CD4-positive, alpha-beta T cell (primary cell): ENCODE results near the gene CTSD. TPM values are rescaled to one million over a fixed set of nuclear protein-coding genes. Genes with fewer than 3 reads are reported as not detected.
"Not testable (repeated sequence)": the region's sequence is repeated elsewhere in the genome, so short reads cannot be mapped to it uniquely, and the experiment has no call there.

ENCODE experiments used
- ATAC-seq: fragments of 200-7000 bp; cut with Tn5 transposase; one replicate; pipeline ENCODE4 v1.10.0; 2022; ENCODE audit warnings: mild to moderate bottlenecking; ENCODE audit not compliant: poor library complexity
- CTCF ChIA-PET: fragments of 350-600 bp; sonication (Branson Sonifier 250); formaldehyde crosslinking; loops from one replicate; lab custom pipeline; 2021; ENCODE audit warnings: antibody characterized with exemption, inconsistent platforms; lab: Charles Lee
- POLR2A ChIA-PET: fragments of 350-600 bp; sonication (Branson Sonifier 250); formaldehyde crosslinking; loops from one replicate; lab custom pipeline; 2021; ENCODE audit warnings: antibody characterized with exemption, inconsistent platforms; lab: Charles Lee
- DNase-seq, 14 experiments: peaks; one replicate each; pipeline ENCODE4 v3.0.0-alpha.2; 2013 to 2020; ENCODE audit warnings: mixed read lengths in 2 of 14
- H3K27ac ChIP-seq, 2 donors: one replicate each; pipeline versions ENCODE4 v1.5.1 to v1.7.0; 2013; ENCODE audit warnings: low read length in 2 of 2, low read depth in 1 of 2, mild to moderate bottlenecking in 1 of 2
- H3K27me3 ChIP-seq, 2 experiments: 1 replicate in 1 of 2; 2 replicates in 1 of 2; pipeline versions ENCODE4 v1.6.1 to v1.7.0; 2013; ENCODE audit warnings: low read length in 2 of 2, control low read depth in 1 of 2, mild to moderate bottlenecking in 1 of 2, moderate library complexity in 1 of 2; ENCODE audit not compliant: insufficient read depth in 2 of 2, control insufficient read depth in 1 of 2
- H3K36me3 ChIP-seq: one replicate; pipeline ENCODE4 v1.6.1; 2013; ENCODE audit warnings: low read length, control low read depth; ENCODE audit not compliant: insufficient read depth
- H3K4me1 ChIP-seq: one replicate; pipeline ENCODE4 v1.6.1; 2013; ENCODE audit warnings: low read length, control low read depth; ENCODE audit not compliant: insufficient read depth
- H3K4me3 ChIP-seq: one replicate; pipeline ENCODE4 v1.5.1; 2013; ENCODE audit warnings: mild to moderate bottlenecking, low read length, moderate library complexity
- H3K9me3 ChIP-seq, 2 experiments: 1 replicate in 1 of 2; 2 replicates in 1 of 2; pipeline versions ENCODE4 v1.6.1 to v1.7.0; 2013; ENCODE audit warnings: low read length in 2 of 2, mild to moderate bottlenecking in 2 of 2, control low read depth in 1 of 2, moderate library complexity in 1 of 2; ENCODE audit not compliant: control insufficient read depth in 1 of 2, insufficient read depth in 1 of 2
- H3K27ac Mint-ChIP-seq: one replicate; pipeline ENCODE4 v1.8.0; 2020; ENCODE audit warnings: mixed read lengths
- H3K27me3 Mint-ChIP-seq: one replicate; pipeline ENCODE4 v1.8.0; 2021; ENCODE audit warnings: mixed read lengths
- H3K36me3 Mint-ChIP-seq: one replicate; pipeline ENCODE4 v1.8.0; 2021; ENCODE audit warnings: low read depth, mixed read lengths
- H3K4me1 Mint-ChIP-seq: one replicate; pipeline ENCODE4 v1.8.0; 2021; ENCODE audit warnings: low read depth, mixed read lengths
- H3K4me3 Mint-ChIP-seq: one replicate; pipeline ENCODE4 v1.8.0; 2020; ENCODE audit warnings: mild to moderate bottlenecking, mixed read lengths
- H3K9me3 Mint-ChIP-seq: one replicate; pipeline ENCODE4 v1.8.0; 2020; ENCODE audit warnings: mixed read lengths
- CTCF ChIP-seq: fragments of 200-600 bp; IDR thresholded peaks from one replicate; pipeline ENCODE4 v1.8.0; 2022; ENCODE audit warnings: antibody characterized with exemption, mild to moderate bottlenecking
- intact Hi-C, 2 experiments: fragments of 100-400 bp; cut with DNase I in 1 of 2; cut with micrococcal nuclease in 1 of 2; formaldehyde crosslinking; loops; one replicate each; pipeline versions ENCODE4 v1.15.1 to v1.9.0; 2023 to 2025; cut with DNase I, micrococcal nuclease
- polyA plus RNA-seq, 2 donors: library from polyadenylated mRNA; unstranded; fragments of 120-200 nt; gene quantifications; one replicate each; pipeline ENCODE4 v1.2.1, GENCODE V29; 2013
- total RNA-seq, 174 experiments: library from RNA in 2 of 174; stranded (reverse) in 2 of 174; gene quantifications; one replicate each; pipeline ENCODE4 v1.2.3 and lab custom pipeline; 2021 to 2026

The CTSD gene
- total RNA-seq = 10 to 100 TPM; 63.3 to 71.3 TPM
- polyA plus RNA-seq (2013, experiment 1 of 2) = 157 TPM
- polyA plus RNA-seq (2013, experiment 2 of 2) = 137 TPM
- 4.9 to 95.8 (median 27.7) reads per million in 172 experiments for total RNA-seq (lab: John Stamatoyannopoulos, UW)

- Histone ChIP-seq H3K27me3 (peaks cover 0 to 2% of the 10 kb centered on the region in 2 experiments), H3K4me1 (peaks cover 54% of the 10 kb centered on the region), H3K36me3 (peaks cover 20% of the 10 kb centered on the region), H3K9me3 (no peaks in the 10 kb centered on the region), H3K4me3 (peak within 1 kb of the TSS; percentile 72), H3K27ac (peak within 1 kb of the TSS; percentile 55 to 65)
- peaks cover 29% of the 10 kb centered on the region for H3K4me1 Mint-ChIP-seq
- ChIA-PET POLR2A (interaction anchor here (1.1 kb wide), 2 partner anchors 15 to 70 kb away, joined by 4 to 5 read pairs; no protein-coding TSS in a partner anchor), CTCF (interaction anchor here (0.7 to 1.3 kb wide), 2 partner anchors 118 to 388 kb away, joined by 3 to 7 read pairs; no protein-coding TSS in a partner anchor)
- no peaks in the 10 kb centered on the region for H3K27me3 Mint-ChIP-seq
- ATAC-seq = peak; percentile 86
- no peaks in the 10 kb centered on the region for H3K36me3 Mint-ChIP-seq
- DNase-seq = peak; percentile 66 to 92 (median 86)
- TF ChIP-seq CTCF = no peak
- intact Hi-C loops = loop anchor here in 1 of 2 experiments (5.0 to 10.0 kb wide), 5 partner anchors 88 to 1409 kb away; partner anchors contain the start of genes DUSP8, LSP1 and TSSC4
- H3K9me3 Mint-ChIP-seq = no peaks in the 10 kb centered on the region
- peak within 1 kb of the TSS; percentile 81 for H3K27ac Mint-ChIP-seq
- peak within 1 kb of the TSS; percentile 95 for H3K4me3 Mint-ChIP-seq
Measured at GRCh38 chr11:1763796-1764661, at the start of gene CTSD. Gene CTSD, minus strand, starts transcription at chr11:1763927. Its CDS starts 68 bp downstream, at chr11:1763859.

GRCh38 chr11:1813356-1813755 lies 49.6 kb upstream of the CTSD start:
- H3K9me3 ChIP-seq, H3K36me3 Mint-ChIP-seq, H3K4me3 Mint-ChIP-seq, ATAC-seq, H3K27ac Mint-ChIP-seq, intact Hi-C loops, H3K4me1 ChIP-seq, CTCF ChIA-PET, POLR2A ChIA-PET, H3K27ac ChIP-seq, H3K27me3 ChIP-seq, H3K4me3 ChIP-seq, H3K4me1 Mint-ChIP-seq, H3K9me3 Mint-ChIP-seq, DNase-seq, H3K36me3 ChIP-seq: not testable (repeated sequence)
- peaks cover 11% of the 10 kb centered on the region for H3K27me3 Mint-ChIP-seq

DNA sequence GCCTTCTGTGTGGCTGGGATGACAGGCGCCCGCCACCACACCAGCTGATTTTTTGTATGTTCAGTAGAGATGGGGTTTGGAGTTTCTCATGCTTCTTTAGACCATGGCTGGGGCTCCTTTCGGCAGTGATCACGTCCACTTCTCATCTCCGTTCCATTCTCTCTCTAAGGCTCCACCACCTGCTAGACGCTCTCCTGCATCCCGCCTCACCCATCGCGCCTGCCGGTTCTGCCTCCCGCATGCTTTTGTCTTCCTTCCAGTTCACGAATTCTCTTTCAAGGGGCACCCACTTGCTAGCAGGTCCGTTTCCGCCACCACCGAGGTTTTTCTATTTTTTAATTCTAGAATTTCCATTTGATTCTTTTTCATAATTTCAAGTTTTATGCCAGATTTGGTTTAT lies 49.1 kb upstream of the CTSD start:
- no peaks in the 10 kb centered on the region for H3K36me3 ChIP-seq
- Mint-ChIP-seq H3K36me3 (no peaks in the 10 kb centered on the region), H3K4me3 (no peak overlapping the region), H3K27ac (no peak overlapping the region), H3K9me3 (no peaks in the 10 kb centered on the region), H3K4me1 (no peaks in the 10 kb centered on the region), H3K27me3 (peaks cover 11% of the 10 kb centered on the region)
- intact Hi-C loops = no loop called here
- TF ChIP-seq CTCF = no peak
- H3K27ac ChIP-seq = no peak overlapping the region
- no peaks in the 10 kb centered on the region for H3K9me3 ChIP-seq
- H3K4me1 ChIP-seq = no peaks in the 10 kb centered on the region
- no peak overlapping the region for H3K4me3 ChIP-seq
- no peaks in the 10 kb centered on the region for H3K27me3 ChIP-seq
- ChIA-PET CTCF (no interaction called here), POLR2A (no interaction called here)
- DNase-seq (no peak), ATAC-seq (no peak)
